ENCODE measurements around the gene PFKL.
"Not testable (repeated sequence)": the region's sequence is repeated elsewhere in the genome, so short reads cannot be mapped to it uniquely, and the experiment has no call there.

PFKL gene

DNA sequence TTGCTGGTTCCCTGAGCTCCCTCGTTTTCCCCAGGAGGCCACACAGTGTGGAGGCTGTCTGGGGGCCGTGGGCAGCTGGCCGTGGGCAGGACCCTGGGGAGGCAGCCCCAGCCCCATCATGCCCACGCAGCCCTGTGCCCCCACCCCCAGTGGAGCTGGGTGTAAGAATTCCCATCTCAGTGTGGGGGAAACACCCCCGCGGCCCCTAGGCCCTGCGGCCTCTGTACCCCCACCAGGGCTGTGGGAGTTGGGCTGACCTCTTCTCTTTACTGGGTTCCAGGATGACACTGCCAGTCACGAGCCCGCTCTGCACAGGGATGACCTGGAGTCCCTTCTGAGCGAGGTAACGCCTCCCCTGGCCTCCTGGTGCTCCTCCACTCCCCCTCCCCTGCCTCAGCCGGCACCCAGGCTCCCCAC is 3.7 kb upstream of the PFKL start:
- Histone ChIP-seq H3K4me3 (no peak overlapping the region; a peak in 1 of 20 replicates), H3K4me2 (peak overlapping the region; percentile 77 to 95 (median 89)), H3K27ac (peak overlapping the region in 9 of 11 experiments; percentile 25 to 63 (median 44); a peak in 15 of 22 replicates), H3K9me3 (replicated peaks in 1 of 11) (no peaks in the 10 kb centered on the region), H4K20me1 (peaks cover 6 to 8% (median 7%) of the 10 kb centered on the region in 11 experiments), H3K4me1 (peaks cover 49 to 70% (median 58%) of the 10 kb centered on the region in 10 experiments), H3K9ac (peak overlapping the region in 10 of 11 experiments; percentile 16 to 65 (median 48); a peak in 15 of 22 replicates), H3K27me3 (no peaks in the 10 kb centered on the region), H3K36me3 (no peaks in the 10 kb centered on the region)
- no peak for TF ChIP-seq Cebpa-rat (IDR thresholded peaks at IDR 0.05)

DNA sequence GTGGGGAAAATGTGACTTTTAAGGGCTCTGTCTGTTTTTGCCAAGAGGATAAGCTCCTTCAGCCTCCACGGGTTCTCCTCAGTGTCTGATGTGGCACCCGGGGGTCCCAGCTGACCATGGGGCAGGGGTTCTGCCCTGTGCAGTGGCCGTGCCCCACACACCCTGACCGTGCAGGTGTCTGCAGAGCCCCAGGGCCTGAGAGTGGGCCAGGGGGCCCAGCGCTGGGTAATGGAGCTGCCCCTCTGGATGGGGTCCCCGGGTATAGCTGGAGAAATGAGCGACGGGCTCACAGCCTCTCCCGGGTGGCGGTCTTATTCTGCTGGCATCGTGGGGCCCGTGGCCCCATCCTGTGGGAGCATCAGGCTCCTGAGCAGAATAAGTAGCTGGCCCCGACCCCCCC is 2.9 kb upstream of the PFKL start:
- TF ChIP-seq Cebpa-rat (IDR thresholded peaks at IDR 0.05), result no peak
- peaks cover 14 to 16% (median 15%) of the 10 kb centered on the region in 11 experiments for H4K20me1 ChIP-seq
- H3K9me3 ChIP-seq (replicated peaks in 1 of 11), result no peaks in the 10 kb centered on the region
- H3K4me3 ChIP-seq, result no peak overlapping the region
- no peaks in the 10 kb centered on the region for H3K36me3 ChIP-seq
- H3K4me1 ChIP-seq, result peaks cover 57 to 77% (median 66%) of the 10 kb centered on the region in 10 experiments
- peak overlapping the region; percentile 55 to 100 (median 92) for H3K4me2 ChIP-seq
- H3K9ac ChIP-seq, result peak overlapping the region in 5 of 11 experiments; percentile 38 to 57 (median 47); a peak in 4 of 22 replicates
- peak overlapping the region in 3 of 11 experiments; percentile 18 to 47 (median 40); a peak in 4 of 22 replicates for H3K27ac ChIP-seq
- no peaks in the 10 kb centered on the region for H3K27me3 ChIP-seq

DNA sequence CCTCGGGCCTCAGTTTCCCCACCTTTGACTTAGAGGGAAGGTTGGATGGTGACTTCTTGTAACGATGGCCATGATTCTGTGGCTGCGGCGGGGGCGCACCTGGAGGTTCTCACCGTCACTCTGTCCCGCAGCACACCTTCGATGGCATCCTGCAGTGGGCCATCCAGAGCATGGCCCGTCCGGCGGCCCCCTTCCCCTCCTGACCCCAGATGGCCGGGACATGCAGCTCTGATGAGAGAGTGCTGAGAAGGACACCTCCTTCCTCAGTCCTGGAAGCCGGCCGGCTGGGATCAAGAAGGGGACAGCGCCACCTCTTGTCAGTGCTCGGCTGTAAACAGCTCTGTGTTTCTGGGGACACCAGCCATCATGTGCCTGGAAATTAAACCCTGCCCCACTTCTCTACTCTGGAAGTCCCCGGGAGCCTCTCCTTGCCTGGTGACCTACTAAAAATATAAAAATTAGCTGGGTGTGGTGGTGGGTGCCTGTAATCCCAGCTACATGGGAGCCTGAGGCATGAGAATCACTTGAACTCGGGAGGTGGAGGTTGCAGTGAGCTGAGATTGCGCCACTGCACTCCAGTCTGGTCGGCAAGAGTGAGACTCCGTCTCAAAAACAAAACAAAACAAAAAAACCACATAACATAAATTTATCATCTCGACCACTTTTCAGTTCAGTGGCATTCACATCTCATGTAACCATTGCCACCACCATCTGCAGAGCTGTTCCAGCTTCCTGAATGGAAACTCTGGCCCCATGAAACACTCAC is 2.1 kb upstream of the PFKL start:
- peak overlapping the region; percentile 41 to 95 (median 61); a peak in 20 of 22 replicates for H3K27ac ChIP-seq
- peak overlapping the region; percentile 75 to 100 (median 92) for H3K4me2 ChIP-seq

DNA sequence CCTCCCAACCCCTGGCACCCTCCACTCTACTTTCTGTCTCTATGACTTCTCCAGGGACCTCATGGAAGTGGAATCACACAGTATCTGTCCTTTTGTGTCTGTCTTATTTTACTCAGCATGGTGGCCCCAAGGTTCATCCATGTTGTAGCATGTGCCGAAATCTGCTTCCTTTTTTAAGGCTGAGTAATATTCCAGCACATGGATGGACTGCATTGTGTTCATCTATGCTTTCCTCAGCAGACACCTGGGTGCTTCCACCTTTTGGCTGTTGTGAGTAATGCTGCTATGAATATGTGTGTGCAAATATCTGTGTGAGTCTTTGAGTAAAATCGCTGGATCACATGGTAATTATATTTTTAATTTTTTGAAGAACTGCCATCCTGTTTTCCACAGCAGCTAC is 1.6 kb upstream of the PFKL start:
- Histone ChIP-seq H3K9me3 (replicated peaks in 1 of 11) (no peaks in the 10 kb centered on the region), H3K9ac (peak overlapping the region in 8 of 11 experiments; percentile 20 to 59 (median 44); a peak in 9 of 22 replicates), H3K36me3 (no peaks in the 10 kb centered on the region), H3K4me2 (peak overlapping the region; percentile 75 to 100 (median 92)), H4K20me1 (peaks cover 28 to 30% (median 29%) of the 10 kb centered on the region in 11 experiments), H3K27me3 (no peaks in the 10 kb centered on the region), H3K27ac (peak overlapping the region; percentile 41 to 95 (median 61); a peak in 20 of 22 replicates), H3K4me3 (no peak overlapping the region), H3K4me1 (peaks cover 71 to 85% (median 80%) of the 10 kb centered on the region in 10 experiments)
- no peak for TF ChIP-seq Cebpa-rat (IDR thresholded peaks at IDR 0.05)

More for the DNA sequence above, 2.1 kb upstream of the PFKL start:
- Histone ChIP-seq H3K9ac (peak overlapping the region; percentile 38 to 59 (median 53); a peak in 16 of 22 replicates), H4K20me1 (peaks cover 22 to 24% (median 23%) of the 10 kb centered on the region in 11 experiments), H3K4me1 (peaks cover 65 to 79% (median 74%) of the 10 kb centered on the region in 10 experiments), H3K4me3 (peak overlapping the region in 1 of 10 experiments; percentile 26; a peak in 2 of 20 replicates), H3K27me3 (no peaks in the 10 kb centered on the region), H3K36me3 (no peaks in the 10 kb centered on the region), H3K9me3 (replicated peaks in 1 of 11) (no peaks in the 10 kb centered on the region)
- TF ChIP-seq Cebpa-rat (IDR thresholded peaks at IDR 0.05), result peak in 9 of 11 experiments; percentile 42 to 87 (median 59); a peak in 12 of 22 replicates

GRCh38 chr21:44299085-44299457 is 782 bp upstream of the PFKL start:
- Histone ChIP-seq H3K27me3 (no peaks in the 10 kb centered on the region), H3K9ac (peak overlapping the region; percentile 87 to 97 (median 91)), H3K4me3 (peak overlapping the region; percentile 70 to 88 (median 81)), H4K20me1 (peaks cover 36 to 38% (median 36%) of the 10 kb centered on the region in 11 experiments), H3K36me3 (peaks cover 0 to 5% (median 0%) of the 10 kb centered on the region in 11 experiments; a peak in 1 of 22 replicates), H3K9me3 (replicated peaks in 1 of 11) (no peaks in the 10 kb centered on the region), H3K27ac (peak overlapping the region; percentile 64 to 97 (median 91)), H3K4me1 (peaks cover 79 to 88% (median 87%) of the 10 kb centered on the region in 10 experiments), H3K4me2 (peak overlapping the region; percentile 89 to 100 (median 98))
- peak in 1 of 11 experiments; percentile 62; a peak in 1 of 22 replicates for TF ChIP-seq Cebpa-rat (IDR thresholded peaks at IDR 0.05)

GRCh38 chr21:44300262-44300959 is 558 bp downstream of the PFKL start:
- no peak for TF ChIP-seq Cebpa-rat (IDR thresholded peaks at IDR 0.05)
- H3K27ac ChIP-seq, result peak overlapping the region; percentile 85 to 97 (median 91)
- peaks cover 49 to 51% (median 50%) of the 10 kb centered on the region in 11 experiments for H4K20me1 ChIP-seq
- peak overlapping the region; percentile 87 to 97 (median 91) for H3K9ac ChIP-seq
- no peaks in the 10 kb centered on the region for H3K9me3 ChIP-seq (replicated peaks in 1 of 11)
- peaks cover 0 to 8% (median 0%) of the 10 kb centered on the region in 11 experiments; a peak in 2 of 22 replicates for H3K36me3 ChIP-seq
- H3K4me3 ChIP-seq, result peak overlapping the region; percentile 70 to 88 (median 81)
- peaks cover 80 to 89% (median 87%) of the 10 kb centered on the region in 10 experiments for H3K4me1 ChIP-seq
- peak overlapping the region; percentile 92 to 100 (median 98) for H3K4me2 ChIP-seq
- no peaks in the 10 kb centered on the region for H3K27me3 ChIP-seq

GRCh38 chr21:44301141-44301540 is 1.3 kb downstream of the PFKL start:
- H3K9ac ChIP-seq, result peak overlapping the region; percentile 87 to 97 (median 91)
- no peaks in the 10 kb centered on the region for H3K9me3 ChIP-seq (replicated peaks in 1 of 11)
- H3K27ac ChIP-seq, result peak overlapping the region; percentile 85 to 97 (median 91); a peak in 21 of 22 replicates
- H3K36me3 ChIP-seq, result peaks cover 0 to 13% (median 5%) of the 10 kb centered on the region in 11 experiments; a peak in 15 of 22 replicates
- peak overlapping the region; percentile 92 to 100 (median 98) for H3K4me2 ChIP-seq
- TF ChIP-seq Cebpa-rat (IDR thresholded peaks at IDR 0.05), result no peak
- H3K4me1 ChIP-seq, result peaks cover 80 to 89% (median 87%) of the 10 kb centered on the region in 10 experiments
- H3K4me3 ChIP-seq, result peak overlapping the region; percentile 70 to 88 (median 81)
- no peaks in the 10 kb centered on the region for H3K27me3 ChIP-seq
- peaks cover 56 to 59% (median 57%) of the 10 kb centered on the region in 11 experiments for H4K20me1 ChIP-seq

DNA sequence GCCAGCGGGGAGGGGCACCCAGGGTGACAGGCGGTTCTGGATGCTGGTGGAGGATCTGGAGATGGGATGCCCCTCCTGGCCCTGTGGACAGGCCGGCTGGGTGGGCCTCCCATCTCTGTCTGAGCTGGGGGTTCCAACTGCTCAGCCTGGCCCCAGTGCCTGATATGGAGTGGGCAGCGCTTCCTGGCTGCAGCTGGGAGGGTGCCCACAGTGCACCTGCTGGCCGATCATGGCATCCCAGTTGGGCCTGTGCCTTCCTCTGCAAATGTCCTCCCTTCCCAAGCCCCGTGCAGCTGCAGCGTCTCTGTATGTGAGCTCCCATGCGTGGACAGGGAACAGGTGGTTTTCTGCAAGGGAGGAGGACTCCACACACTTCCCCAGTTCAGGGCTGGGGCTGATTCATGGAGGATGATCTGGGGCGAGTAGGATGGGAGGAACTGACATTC is 2.1 kb downstream of the PFKL start:
- Histone ChIP-seq H3K9me3 (replicated peaks in 1 of 11) (no peaks in the 10 kb centered on the region), H3K27me3 (no peaks in the 10 kb centered on the region), H3K4me3 (peak overlapping the region; percentile 70 to 88 (median 81)), H3K36me3 (peaks cover 8 to 22% (median 12%) of the 10 kb centered on the region in 11 experiments), H3K9ac (peak overlapping the region; percentile 87 to 97 (median 91); a peak in 21 of 22 replicates), H3K4me1 (peaks cover 77 to 90% (median 89%) of the 10 kb centered on the region in 10 experiments), H3K27ac (peak overlapping the region in 7 of 11 experiments; percentile 87 to 97 (median 93); a peak in 10 of 22 replicates), H4K20me1 (peaks cover 65 to 67% (median 66%) of the 10 kb centered on the region in 11 experiments), H3K4me2 (peak overlapping the region; percentile 92 to 100 (median 98))
- no peak for TF ChIP-seq Cebpa-rat (IDR thresholded peaks at IDR 0.05)

GRCh38 chr21:44302573-44303401 is 2.9 kb downstream of the PFKL start:
- peak overlapping the region; percentile 92 to 100 (median 98) for H3K4me2 ChIP-seq
- not testable (repeated sequence) for H3K27me3 ChIP-seq; H3K9me3 ChIP-seq (replicated peaks in 1 of 11)
- peaks cover 16 to 30% (median 21%) of the 10 kb centered on the region in 11 experiments for H3K36me3 ChIP-seq
- H3K4me3 ChIP-seq, result peak overlapping the region; percentile 70 to 88 (median 81); a peak in 18 of 20 replicates
- H4K20me1 ChIP-seq, result peaks cover 70 to 75% (median 74%) of the 10 kb centered on the region in 11 experiments
- peak overlapping the region; percentile 47 to 97 (median 90); a peak in 20 of 22 replicates for H3K9ac ChIP-seq
- peaks cover 71 to 90% (median 89%) of the 10 kb centered on the region in 10 experiments for H3K4me1 ChIP-seq
- H3K27ac ChIP-seq, result peak overlapping the region in 4 of 11 experiments; percentile 59 to 95 (median 88); a peak in 9 of 22 replicates
